RWPE1 (cell line): ENCODE results near the gene SLC22A25.
"Not testable (repeated sequence)": the region's sequence is repeated elsewhere in the genome, so short reads cannot be mapped to it uniquely, and the experiment has no call there.

Experiments used
- CTCF ChIA-PET: fragments of 350-600 bp; sonication (Branson Sonifier 250); formaldehyde crosslinking; extraction: SDS; loops from one replicate; lab custom pipeline; 2021; lab: Yijun Ruan, JAX
- POLR2A ChIA-PET: fragments of 400-600 bp; formaldehyde crosslinking; extraction: SDS; loops from one replicate; lab custom pipeline; 2020; ENCODE audit warnings: antibody characterized with exemption; ENCODE audit not compliant: low non-redundant PET; lab: Yijun Ruan, JAX
- DNase-seq: peaks from one replicate; pipeline ENCODE4 v3.0.0; 2012; ENCODE audit warnings: low spot score
- H3K27ac ChIP-seq: fragments of 450-650 bp; 2 replicates; pipeline ENCODE4 v1.5.1; 2017
- TF ChIP-seq, protein P1 (sequence below): fragments of 450-650 bp; conservative IDR thresholded peaks from 2 replicates; pipeline ENCODE4 v1.5.1; 2017; ENCODE audit warnings: low read depth, mild to moderate bottlenecking

SLC22A25 gene

GRCh38 chr11:63237413-63237812 lies 6.0 kb downstream of the SLC22A25 start:
- ChIA-PET POLR2A (no interaction called here), CTCF (no interaction called here)
- DNase-seq: no peak
- TF ChIP-seq, protein P1, sequence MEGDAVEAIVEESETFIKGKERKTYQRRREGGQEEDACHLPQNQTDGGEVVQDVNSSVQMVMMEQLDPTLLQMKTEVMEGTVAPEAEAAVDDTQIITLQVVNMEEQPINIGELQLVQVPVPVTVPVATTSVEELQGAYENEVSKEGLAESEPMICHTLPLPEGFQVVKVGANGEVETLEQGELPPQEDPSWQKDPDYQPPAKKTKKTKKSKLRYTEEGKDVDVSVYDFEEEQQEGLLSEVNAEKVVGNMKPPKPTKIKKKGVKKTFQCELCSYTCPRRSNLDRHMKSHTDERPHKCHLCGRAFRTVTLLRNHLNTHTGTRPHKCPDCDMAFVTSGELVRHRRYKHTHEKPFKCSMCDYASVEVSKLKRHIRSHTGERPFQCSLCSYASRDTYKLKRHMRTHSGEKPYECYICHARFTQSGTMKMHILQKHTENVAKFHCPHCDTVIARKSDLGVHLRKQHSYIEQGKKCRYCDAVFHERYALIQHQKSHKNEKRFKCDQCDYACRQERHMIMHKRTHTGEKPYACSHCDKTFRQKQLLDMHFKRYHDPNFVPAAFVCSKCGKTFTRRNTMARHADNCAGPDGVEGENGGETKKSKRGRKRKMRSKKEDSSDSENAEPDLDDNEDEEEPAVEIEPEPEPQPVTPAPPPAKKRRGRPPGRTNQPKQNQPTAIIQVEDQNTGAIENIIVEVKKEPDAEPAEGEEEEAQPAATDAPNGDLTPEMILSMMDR: no peak
- H3K27ac ChIP-seq: no peak overlapping the region

- CTCF ChIA-PET, POLR2A ChIA-PET, DNase-seq, H3K27ac ChIP-seq: not testable (repeated sequence)
Measured at GRCh38 chr11:63235471-63236461, 7.6 kb downstream of the SLC22A25 start.

GRCh38 chr11:63229815-63230214 lies 13.6 kb downstream of the SLC22A25 start:
- DNase-seq: no peak
- ChIA-PET POLR2A (no interaction called here), CTCF (interaction anchor here (0.7 kb wide), 1 partner anchor 267 kb away, joined by 3 read pairs; no protein-coding TSS in a partner anchor)
- H3K27ac ChIP-seq: no peak overlapping the region
- TF ChIP-seq, protein P1: no peak

- ChIA-PET CTCF (interaction anchor here (0.6 kb wide), 1 partner anchor 207 kb away, joined by 4 read pairs; no protein-coding TSS in a partner anchor), POLR2A (no interaction called here)
- TF ChIP-seq, protein P1: no peak
Measured at GRCh38 chr11:63227521-63228107, 15.8 kb downstream of the SLC22A25 start.

GRCh38 chr11:63226488-63227114 lies 16.8 kb downstream of the SLC22A25 start:
- TF ChIP-seq, protein P1: no peak
- CTCF ChIA-PET: no interaction called here
- POLR2A ChIA-PET: no interaction called here
- no peak overlapping the region for H3K27ac ChIP-seq
- DNase-seq: no peak

More at GRCh38 chr11:63227521-63228107, 15.8 kb downstream of the SLC22A25 start:
- DNase-seq: no peak
- H3K27ac ChIP-seq: no peak overlapping the region

- ChIA-PET CTCF (interaction anchor here (0.6 to 1.5 kb wide), 4 partner anchors 104 to 308 kb away, joined by 3 to 6 read pairs (median 4); no protein-coding TSS in a partner anchor), POLR2A (no interaction called here)
- no peak overlapping the region for H3K27ac ChIP-seq
- TF ChIP-seq, protein P1: no peak
- no peak for DNase-seq
Measured at GRCh38 chr11:63214093-63214492, 29.3 kb downstream of the SLC22A25 start.
